Osteoblast (primary cell): ENCODE data around the gene NFIB. TPM values are rescaled to one million over a fixed set of nuclear protein-coding genes. Genes with fewer than 3 reads are reported as not detected.

Experiments
- DNase-seq: peaks from one replicate; pipeline ENCODE4 v3.0.0; 2011; ENCODE audit warnings: low spot score, mixed read lengths; ENCODE audit not compliant: insufficient read length; ENCODE audit errors: missing footprints
- H2AFZ ChIP-seq: 2 replicates; pipeline ENCODE4 v1.6.0; 2011; ENCODE audit warnings: mild to moderate bottlenecking, low read length
- H3K27ac ChIP-seq: 2 replicates; pipeline ENCODE4 v1.5.1; 2011; ENCODE audit warnings: mild to moderate bottlenecking, low read depth, low read length, moderate library complexity
- H3K27me3 ChIP-seq: 2 replicates; pipeline ENCODE4 v1.6.0; 2012; ENCODE audit warnings: mild to moderate bottlenecking, control low read depth, inconsistent platforms, low read length, moderate library complexity; ENCODE audit not compliant: insufficient read depth
- H3K36me3 ChIP-seq: 2 replicates; pipeline ENCODE4 v1.5.1; 2011; ENCODE audit warnings: mild to moderate bottlenecking, low read length, control low read depth, moderate library complexity; ENCODE audit not compliant: insufficient read depth
- H3K4me1 ChIP-seq: 2 replicates; pipeline ENCODE4 v1.5.1; 2011; ENCODE audit warnings: mild to moderate bottlenecking, low read length, control low read depth, moderate library complexity; ENCODE audit not compliant: insufficient read depth
- H3K4me2 ChIP-seq: 2 replicates; pipeline ENCODE4 v1.6.0; 2011; ENCODE audit warnings: mild to moderate bottlenecking, low read length; ENCODE audit not compliant: insufficient read depth
- H3K4me3 ChIP-seq: fragments of 200-600 bp; sonication (generic); 3 replicates; pipeline ENCODE4 v1.5.1; 2012; ENCODE audit warnings: mild to moderate bottlenecking, low read length, inconsistent platforms; ENCODE audit not compliant: insufficient read depth
- H3K79me2 ChIP-seq: 2 replicates; pipeline ENCODE4 v1.6.0; 2012; ENCODE audit warnings: mild to moderate bottlenecking, low read length, control low read depth, inconsistent platforms; ENCODE audit not compliant: insufficient read depth
- H3K9me3 ChIP-seq: 2 replicates; pipeline ENCODE4 v1.5.1; 2011; ENCODE audit warnings: low read depth, low read length, control low read depth
- H4K20me1 ChIP-seq: 2 replicates; pipeline ENCODE4 v1.6.0; 2012; ENCODE audit warnings: mild to moderate bottlenecking, low read length, control low read depth; ENCODE audit not compliant: insufficient read depth
- total RNA-seq: library from RNA; depleted of rRNA; stranded (reverse); fragments of >200 nt; gene quantifications from 2 replicates; pipeline ENCODE4 v1.2.3, GENCODE V29; 2012
- TF ChIP-seq, protein P1 (sequence below): IDR thresholded peaks from 2 replicates; pipeline ENCODE4 v1.5.1; 2011; ENCODE audit warnings: mild to moderate bottlenecking, low read depth, low read length, moderate library complexity; ENCODE audit errors: extremely low read depth

Gene NFIB
- total RNA-seq, 1 donor, result 21.0 TPM

DNA sequence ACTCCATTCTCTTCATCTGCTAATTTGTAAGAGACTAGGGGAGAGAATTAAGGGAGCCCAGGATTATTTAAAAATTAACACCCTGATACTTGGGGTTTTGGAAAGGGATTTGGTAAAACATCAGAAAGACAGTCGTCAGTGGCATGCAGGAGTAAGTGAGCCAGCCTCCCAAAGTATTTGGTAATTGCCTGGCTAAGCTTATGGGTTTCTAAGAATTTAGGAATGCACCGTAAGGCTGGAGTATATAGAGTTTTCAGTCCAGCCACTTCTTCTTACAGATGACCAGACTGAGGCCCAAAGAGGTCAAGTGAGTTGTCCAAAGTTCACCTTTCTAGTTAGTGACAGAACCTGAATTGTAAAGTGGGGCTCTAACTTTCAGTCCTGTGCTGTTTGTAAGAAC, 25.8 kb upstream of the NFIB start:
- Histone ChIP-seq H3K27me3 (peaks cover 80% of the 10 kb centered on the region), H3K79me2 (no peaks in the 10 kb centered on the region), H2AFZ (no peak overlapping the region), H3K9me3 (no peaks in the 10 kb centered on the region), H3K27ac (no peak overlapping the region), H3K4me1 (no peaks in the 10 kb centered on the region), H4K20me1 (no peaks in the 10 kb centered on the region), H3K36me3 (no peaks in the 10 kb centered on the region), H3K4me2 (no peak overlapping the region), H3K4me3 (no peak overlapping the region)
- TF ChIP-seq, protein P1, sequence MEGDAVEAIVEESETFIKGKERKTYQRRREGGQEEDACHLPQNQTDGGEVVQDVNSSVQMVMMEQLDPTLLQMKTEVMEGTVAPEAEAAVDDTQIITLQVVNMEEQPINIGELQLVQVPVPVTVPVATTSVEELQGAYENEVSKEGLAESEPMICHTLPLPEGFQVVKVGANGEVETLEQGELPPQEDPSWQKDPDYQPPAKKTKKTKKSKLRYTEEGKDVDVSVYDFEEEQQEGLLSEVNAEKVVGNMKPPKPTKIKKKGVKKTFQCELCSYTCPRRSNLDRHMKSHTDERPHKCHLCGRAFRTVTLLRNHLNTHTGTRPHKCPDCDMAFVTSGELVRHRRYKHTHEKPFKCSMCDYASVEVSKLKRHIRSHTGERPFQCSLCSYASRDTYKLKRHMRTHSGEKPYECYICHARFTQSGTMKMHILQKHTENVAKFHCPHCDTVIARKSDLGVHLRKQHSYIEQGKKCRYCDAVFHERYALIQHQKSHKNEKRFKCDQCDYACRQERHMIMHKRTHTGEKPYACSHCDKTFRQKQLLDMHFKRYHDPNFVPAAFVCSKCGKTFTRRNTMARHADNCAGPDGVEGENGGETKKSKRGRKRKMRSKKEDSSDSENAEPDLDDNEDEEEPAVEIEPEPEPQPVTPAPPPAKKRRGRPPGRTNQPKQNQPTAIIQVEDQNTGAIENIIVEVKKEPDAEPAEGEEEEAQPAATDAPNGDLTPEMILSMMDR, result no peak
- DNase-seq, result no peak

DNA sequence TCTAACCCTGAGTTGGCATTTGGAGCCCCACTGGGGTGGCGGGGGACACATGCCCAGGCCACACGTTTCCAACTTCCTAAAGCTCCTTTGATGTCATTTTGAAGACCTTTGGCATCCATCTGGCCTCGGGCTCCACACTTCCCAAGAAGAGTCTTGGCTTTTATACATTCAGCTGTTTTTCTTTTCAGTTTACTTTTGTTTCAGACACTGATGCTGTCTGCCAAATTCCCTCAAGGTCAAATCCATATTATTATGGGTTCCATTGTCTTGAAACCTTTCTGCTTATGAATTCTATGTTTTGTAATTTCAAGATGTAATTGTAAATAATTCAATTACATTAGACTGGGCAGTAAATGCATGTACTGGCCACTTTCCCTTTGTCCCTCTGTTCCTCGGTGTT, 23.7 kb upstream of the NFIB start:
- no peak overlapping the region for H2AFZ ChIP-seq
- no peak for DNase-seq
- H3K27me3 ChIP-seq, result peaks cover 59% of the 10 kb centered on the region
- H3K36me3 ChIP-seq, result no peaks in the 10 kb centered on the region
- H3K27ac ChIP-seq, result no peak overlapping the region
- TF ChIP-seq, protein P1, result no peak
- no peaks in the 10 kb centered on the region for H3K9me3 ChIP-seq
- H3K4me2 ChIP-seq, result no peak overlapping the region
- no peaks in the 10 kb centered on the region for H3K4me1 ChIP-seq
- no peaks in the 10 kb centered on the region for H3K79me2 ChIP-seq
- H3K4me3 ChIP-seq, result no peak overlapping the region
- H4K20me1 ChIP-seq, result no peaks in the 10 kb centered on the region

DNA sequence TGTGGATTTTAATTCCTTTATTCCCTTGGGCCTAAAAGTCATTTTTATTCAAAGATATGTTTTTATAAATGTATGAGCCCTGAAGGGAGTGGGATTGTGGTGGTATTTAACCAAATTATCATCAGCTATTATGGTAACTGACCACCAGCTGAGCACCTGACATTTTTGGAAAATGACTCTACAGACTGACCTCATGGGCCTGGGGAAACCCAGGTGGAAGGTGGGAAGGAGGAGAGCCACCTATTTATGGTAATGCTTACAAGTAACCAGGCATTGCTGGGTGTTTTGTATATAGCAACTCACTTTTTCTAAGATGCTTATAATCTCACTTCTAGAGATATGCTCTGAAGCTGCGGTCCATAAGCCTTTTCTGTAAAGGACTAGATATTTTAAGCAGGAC, 22.3 kb upstream of the NFIB start:
- Histone ChIP-seq H4K20me1 (no peaks in the 10 kb centered on the region), H3K27me3 (peaks cover 45% of the 10 kb centered on the region), H3K27ac (no peak overlapping the region), H3K4me1 (no peaks in the 10 kb centered on the region), H3K36me3 (no peaks in the 10 kb centered on the region), H3K4me3 (no peak overlapping the region), H3K9me3 (no peaks in the 10 kb centered on the region), H3K79me2 (no peaks in the 10 kb centered on the region), H3K4me2 (no peak overlapping the region), H2AFZ (no peak overlapping the region)
- TF ChIP-seq, protein P1, result no peak
- no peak for DNase-seq

DNA sequence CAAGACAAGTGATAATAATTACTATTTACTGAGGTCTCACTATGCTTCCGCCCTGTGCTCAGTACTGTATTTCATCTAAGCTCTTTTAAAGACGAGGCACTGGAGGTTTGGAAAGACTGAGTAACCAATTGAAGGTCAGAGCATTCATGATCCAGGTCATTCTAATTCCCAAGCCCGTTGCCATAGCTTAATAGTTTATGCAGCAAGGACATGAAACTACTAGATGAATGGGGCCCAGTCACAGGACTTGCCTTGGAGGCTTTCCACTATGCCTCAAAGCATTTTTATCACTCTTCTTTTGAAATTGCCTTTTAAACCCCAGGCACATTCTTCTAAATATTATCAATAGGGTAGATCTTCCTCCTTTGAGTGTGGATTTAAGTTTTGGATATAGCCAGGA, 17.2 kb upstream of the NFIB start:
- Histone ChIP-seq H3K79me2 (no peaks in the 10 kb centered on the region), H3K36me3 (no peaks in the 10 kb centered on the region), H2AFZ (no peak overlapping the region), H4K20me1 (no peaks in the 10 kb centered on the region), H3K27ac (no peak overlapping the region), H3K4me1 (peaks cover 10% of the 10 kb centered on the region), H3K4me2 (no peak overlapping the region), H3K27me3 (peaks cover 4% of the 10 kb centered on the region), H3K4me3 (no peak overlapping the region), H3K9me3 (no peaks in the 10 kb centered on the region)
- TF ChIP-seq, protein P1, result no peak
- DNase-seq, result no peak
